Hypothalamus (tissue), 51 donors: Measurements from ENCODE around the gene VSTM2B.
A peak's percentile ranks its signal among the peaks of the same experiment; 100 is the strongest.
"Not testable (repeated sequence)": the region's sequence is repeated elsewhere in the genome, so short reads cannot be mapped to it uniquely, and the experiment has no call there.

Source experiments
- DNase-seq, 51 donors: peaks; one replicate each; lab custom pipeline; 2025; lab: John Stamatoyannopoulos, UW

VSTM2B gene

GRCh38 chr19:29525901-29526729 is at the start of gene VSTM2B:
VSTM2B (plus strand) TSS chr19:29525994; CDS start chr19:29526584, 590 bp downstream.
- DNase-seq = peak in 11 of 51 donors; percentile 24 to 44 (median 36)

- DNase-seq = no peak
Observed at GRCh38 chr19:29476528-29476927, 49.3 kb upstream of the VSTM2B start.

GRCh38 chr19:29477831-29478577 is 47.8 kb upstream of the VSTM2B start:
- no peak for DNase-seq

DNA sequence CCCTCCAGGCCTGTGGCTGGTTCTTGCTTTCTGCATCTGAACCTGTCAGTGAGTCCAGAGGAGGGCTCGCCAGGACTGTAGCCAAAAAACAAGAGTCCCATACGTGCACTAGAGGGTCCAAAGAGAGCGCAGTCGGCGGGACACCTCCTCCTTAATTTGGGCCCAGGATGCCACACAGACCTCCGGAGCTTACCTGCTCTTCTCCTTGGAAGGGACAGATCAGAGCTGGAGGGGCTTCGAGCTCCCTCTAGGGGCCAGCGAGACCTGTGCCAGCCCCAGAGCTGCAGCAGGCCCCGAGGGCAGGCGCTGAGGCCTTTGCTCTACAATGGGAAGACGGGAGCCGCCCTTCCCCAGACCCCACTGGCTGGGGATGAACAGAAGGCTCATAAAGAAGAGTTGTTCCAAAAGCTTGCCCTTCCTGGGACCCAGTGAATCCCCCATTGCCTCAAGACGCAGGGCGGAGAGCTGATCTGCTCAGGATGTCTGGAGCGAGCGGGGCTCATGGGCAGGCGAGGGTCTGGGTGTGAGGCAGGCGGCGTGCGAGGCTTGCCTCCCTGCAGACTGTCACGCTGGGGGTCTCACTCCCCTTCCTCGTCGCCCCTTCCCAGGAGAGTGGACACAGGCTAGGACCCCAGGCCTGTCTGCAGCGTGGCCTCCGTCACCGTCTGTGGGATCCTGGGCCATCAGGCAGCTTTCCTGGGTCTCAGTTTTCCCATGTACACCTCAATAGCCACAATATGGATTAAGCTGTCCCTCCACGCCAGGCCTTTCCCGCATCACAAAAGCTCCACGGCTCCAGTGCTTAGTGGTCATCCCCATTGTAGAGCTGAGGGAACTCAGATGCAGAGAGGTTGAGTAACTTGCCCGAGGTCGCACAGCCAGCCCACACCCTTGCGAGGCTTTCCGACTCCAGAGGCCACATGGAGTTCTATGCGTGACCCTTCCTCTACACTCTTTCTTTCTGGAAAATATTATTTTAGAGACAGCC is 46.9 kb upstream of the VSTM2B start:
- peak in 19 of 51 donors; percentile 14 to 66 (median 49) for DNase-seq

- no peak for DNase-seq
Observed at GRCh38 chr19:29479941-29480340, 45.9 kb upstream of the VSTM2B start.

GRCh38 chr19:29480507-29480906 is 45.3 kb upstream of the VSTM2B start:
- DNase-seq = no peak

DNA sequence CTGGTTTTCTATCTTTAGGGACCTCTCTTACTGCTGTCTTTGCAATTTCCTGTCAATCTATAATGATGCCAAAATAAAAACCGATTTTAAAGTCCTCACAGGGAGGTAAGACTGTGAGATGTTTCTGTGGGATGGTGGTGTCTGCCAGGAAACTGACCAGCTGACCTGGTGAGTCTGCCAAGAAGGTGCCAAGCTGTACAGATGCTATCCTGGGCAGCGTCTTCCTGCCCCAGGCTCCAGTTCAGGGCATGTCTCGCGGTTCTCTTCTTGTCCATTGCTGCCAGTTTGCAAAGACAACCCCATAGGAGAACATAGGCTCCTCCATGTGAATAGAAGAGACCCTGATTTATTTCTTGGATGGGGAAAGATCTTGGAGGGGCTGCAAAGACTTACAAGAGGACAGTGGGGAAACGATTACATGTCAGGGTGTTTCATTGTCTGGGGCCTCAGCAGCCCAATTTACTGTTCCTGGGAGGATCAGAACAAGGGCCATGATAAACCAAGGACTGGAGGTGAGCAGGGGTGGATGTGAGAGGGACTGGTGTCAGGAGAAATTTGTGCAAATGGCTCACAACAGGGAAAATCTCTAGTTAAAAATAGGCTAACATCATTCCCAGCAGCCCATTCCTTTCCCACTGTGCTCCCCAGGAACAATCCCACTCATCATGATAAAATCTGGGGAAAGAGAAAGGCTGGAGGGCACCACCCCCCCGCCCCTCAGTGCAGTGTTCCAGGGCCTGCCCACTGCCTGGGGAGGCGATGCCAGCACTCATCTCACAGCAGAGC is 42.7 kb upstream of the VSTM2B start:
- DNase-seq = no peak

- no peak for DNase-seq
Observed at GRCh38 chr19:29483641-29483920, 42.2 kb upstream of the VSTM2B start.

DNA sequence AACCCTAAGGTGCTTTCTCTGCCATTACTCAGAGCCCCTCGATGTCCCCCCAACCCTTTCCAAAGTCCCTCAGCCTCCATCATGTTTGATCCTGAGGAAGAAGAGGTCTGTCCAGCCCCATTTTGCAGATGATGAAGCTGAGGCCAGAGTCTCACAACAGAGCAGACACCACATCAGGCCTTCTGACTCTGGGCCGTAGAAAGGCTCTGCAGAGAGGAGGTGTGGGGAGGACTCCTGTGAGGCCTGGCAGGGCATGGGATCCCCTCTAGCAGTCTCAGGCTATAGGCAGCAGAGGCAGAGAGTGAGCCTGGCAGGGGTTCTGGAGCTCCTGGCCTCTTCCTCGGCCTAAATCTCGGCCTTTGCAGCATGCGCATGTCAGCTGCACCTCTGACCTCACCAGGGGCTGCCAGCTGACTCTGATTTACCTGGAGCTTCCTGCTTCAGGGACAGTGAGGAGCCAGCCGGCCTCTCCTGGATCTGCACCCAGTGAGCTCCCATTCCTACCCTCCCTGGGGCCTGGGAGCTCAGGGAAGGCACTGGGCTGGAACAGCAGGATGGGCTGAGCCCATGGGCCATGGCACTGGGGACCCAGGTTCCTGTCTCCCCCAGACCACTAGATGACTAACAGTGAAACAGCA is 41.7 kb upstream of the VSTM2B start:
- no peak for DNase-seq

- DNase-seq = no peak
Observed at GRCh38 chr19:29484876-29485275, 40.9 kb upstream of the VSTM2B start.

DNA sequence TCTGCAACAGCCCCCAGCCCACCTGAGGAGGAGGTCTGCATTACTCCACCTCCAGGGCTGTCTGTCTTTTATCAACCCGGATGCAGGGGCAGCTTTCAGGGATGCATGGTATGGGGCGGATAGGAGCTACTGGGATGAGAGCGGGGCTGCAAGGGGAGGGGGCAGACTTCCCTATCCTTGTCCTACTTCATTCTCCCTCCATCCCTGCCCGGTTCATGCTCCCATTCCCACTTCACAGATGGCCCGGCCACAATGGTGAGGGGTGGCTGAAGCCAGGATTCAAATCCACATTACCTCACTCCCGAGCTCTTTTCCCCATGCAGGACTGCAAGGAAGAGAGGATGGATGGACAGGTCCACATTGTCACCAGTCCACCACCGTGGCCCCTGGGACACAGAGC is 40.5 kb upstream of the VSTM2B start:
- DNase-seq = no peak

DNA sequence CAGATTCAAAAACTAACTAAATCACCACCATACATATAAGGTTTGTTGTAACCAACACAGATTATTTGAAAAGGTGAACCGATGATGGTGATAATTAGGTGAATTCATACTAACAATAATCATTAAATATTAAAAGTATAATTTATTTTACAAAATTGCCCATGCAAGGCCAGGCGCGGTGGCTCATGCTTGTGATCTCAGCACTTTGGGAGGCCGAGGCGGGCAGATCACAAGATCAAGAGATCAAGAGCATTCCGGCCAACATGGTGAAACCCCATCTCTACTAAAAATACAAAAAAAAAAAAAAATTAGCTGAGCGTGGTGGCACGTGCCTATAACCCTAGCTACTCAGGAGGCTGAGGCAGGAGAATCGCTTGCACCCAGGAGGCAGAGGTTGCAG is 38.8 kb upstream of the VSTM2B start:
- DNase-seq = not testable (repeated sequence)

GRCh38 chr19:29487432-29487831 is 38.4 kb upstream of the VSTM2B start:
- DNase-seq = no peak

DNA sequence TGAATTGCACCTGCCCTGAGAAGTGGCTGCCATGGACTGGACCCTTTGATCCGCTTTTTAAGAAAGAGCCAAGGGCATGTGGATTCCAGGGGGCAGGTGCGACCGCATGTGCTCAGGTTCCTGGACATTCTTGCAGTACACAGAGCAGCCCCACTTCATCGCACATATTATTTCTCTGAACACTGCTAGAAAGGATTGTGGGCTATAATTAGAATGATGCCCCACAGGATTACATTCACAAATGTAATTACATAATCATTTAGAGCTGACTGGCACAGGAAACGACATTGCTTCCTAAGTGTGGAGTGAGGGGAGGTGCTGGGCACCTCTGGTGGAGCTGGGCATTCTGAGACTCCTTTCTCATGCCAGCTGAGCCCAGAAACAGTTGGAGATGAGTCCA is 37.5 kb upstream of the VSTM2B start:
- DNase-seq = no peak

GRCh38 chr19:29489172-29489951 is 36.4 kb upstream of the VSTM2B start:
- DNase-seq = no peak

DNA sequence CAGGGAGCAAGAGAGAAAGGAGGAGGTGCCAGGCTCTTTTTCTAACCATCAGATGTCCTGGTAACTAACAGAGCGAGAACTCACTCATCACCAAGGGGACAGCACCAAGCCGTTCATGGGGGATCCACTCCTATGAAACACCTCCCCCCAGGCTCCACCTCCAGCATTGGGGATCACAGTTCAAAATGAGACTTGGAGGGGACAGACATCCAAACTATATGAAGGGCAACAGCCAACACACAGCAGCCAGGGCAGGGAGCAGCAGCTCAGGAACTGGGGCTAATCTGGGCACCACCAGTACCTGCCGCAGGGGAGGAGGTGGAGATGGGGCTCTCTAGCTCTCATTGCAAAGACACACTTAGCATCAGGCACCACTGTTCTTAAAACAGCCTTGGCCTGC is 34.3 kb upstream of the VSTM2B start:
- DNase-seq = no peak

DNA sequence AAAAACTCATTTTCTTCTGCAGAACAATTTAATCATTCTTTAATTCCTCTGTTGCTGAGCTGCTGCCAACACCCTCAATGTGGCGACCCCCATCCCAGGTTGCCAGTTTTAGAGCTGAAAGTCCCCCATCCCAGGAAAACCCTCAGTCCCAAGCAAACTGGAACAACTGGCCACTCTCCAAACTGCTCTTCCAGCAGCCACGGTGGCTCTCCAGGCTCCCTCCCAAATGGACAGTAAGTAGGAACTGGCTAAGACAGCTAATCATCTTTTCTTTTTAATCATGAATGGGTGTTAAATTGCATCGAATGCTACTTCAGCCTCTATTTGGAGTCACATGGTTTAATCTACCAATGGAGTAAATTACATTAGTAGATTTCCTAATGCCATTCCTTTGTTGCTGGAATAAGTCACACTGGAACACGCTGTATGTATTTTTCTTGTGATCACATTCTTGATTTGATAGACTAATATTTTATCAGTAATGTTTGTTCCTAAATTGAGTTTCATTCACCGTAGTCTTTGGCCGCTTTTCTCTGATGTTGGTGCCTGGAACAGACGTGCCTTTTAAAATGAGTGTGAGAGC is 33.7 kb upstream of the VSTM2B start:
- peak in 2 of 51 donors; percentile 23 to 36 for DNase-seq

GRCh38 chr19:29492769-29493168 is 33.0 kb upstream of the VSTM2B start:
- peak in 8 of 51 donors; percentile 29 to 56 (median 37) for DNase-seq
